Endothelial cell of hepatic sinusoid (primary cell): ENCODE measurements around the gene RASA4.
"Not testable (repeated sequence)": the region's sequence is repeated elsewhere in the genome, so short reads cannot be mapped to it uniquely, and the experiment has no call there.

ENCODE experiments used
- in situ Hi-C: cut with HindIII; loops from 2 replicates; pipeline ENCODE4 v1.10.0; 2017; ENCODE audit warnings: low sequenced_read_pairs

Gene RASA4

DNA sequence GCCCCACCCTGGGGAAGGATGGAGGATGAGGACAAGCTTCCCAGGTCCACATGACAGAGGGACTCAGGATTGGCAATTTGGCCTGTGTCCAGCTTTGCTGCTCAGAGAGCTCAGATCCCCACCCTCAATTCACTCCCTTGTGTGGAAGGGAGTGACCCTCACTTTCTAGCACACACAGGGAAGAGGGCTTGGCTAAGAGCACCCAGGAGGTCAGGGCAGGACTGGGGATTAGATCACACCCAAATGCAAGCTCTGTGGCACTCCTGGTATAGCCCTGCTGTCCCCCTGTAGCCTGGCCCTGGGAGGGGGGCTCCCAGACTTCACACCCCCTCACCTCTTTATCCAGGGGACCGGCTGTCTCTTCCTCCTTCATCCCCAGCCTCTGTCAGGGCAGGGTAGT lies 72.2 kb downstream of the RASA4 start:
- in situ Hi-C loops: not testable (repeated sequence)

DNA sequence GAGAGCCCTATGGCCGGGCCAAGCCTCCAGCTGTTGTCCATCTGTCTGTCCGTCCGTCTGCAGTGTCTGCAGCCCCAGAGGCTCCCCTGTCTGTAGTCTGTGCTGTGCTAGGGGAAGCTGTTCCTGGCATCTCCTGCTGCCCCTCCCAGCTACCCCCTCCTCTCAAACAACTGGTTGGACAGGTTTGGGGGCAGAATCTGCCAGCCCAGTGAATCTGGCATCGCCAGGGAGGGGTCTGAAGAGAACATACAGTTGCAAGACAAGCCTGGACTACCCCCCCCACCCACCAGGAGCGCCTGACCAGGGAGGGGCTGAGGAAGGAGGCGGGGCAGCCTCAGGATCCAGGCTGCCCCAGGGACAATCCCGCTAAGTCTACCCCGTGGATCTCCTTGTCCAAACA lies 73.0 kb downstream of the RASA4 start, which contains the start of gene UPK3BL2:
UPK3BL2 (minus strand) TSS at position 101 of the 400 bp plus-strand sequence; CDS start at position 41, 60 bp downstream.
- in situ Hi-C loops: not testable (repeated sequence)

DNA sequence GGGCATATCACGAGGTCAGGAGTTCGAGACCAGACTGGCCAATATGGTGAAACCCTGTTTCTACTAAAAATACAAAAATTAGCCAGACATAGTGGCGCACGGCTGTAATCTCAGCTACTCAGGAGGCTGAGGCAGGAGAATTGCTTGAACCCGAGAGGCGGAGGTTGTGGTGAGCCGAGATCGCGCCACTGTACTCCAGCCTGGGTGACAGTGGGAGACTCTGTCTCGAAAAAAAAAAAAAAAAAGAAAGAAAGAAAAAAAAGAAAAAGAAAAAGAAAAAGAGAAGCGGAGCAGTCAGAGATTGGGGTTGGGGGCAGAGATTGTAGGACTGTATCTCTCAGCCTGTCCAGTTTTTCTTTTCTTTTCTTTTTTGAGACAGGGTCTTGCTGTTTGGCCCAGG lies 73.8 kb downstream of the RASA4 start:
- in situ Hi-C loops: not testable (repeated sequence)

DNA sequence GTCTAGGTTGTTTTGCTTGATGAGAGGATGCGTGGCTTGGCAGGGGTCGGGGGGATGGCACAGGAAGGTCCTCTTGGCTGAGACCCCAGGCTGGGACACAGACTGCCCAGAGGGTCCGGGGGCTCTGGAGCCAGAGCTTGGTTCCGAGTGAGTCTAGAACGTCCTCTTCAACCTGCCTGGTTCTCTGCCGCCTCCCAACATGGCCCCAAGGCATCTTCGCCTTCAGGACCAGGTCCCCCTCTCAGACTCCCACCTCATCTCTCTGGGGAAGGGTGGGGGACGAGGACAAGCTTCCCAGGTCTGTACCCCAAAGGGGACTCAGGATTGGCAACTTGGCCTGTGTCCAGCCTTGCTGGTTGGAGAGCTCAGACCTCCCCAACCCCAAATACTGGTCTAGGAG lies 74.5 kb downstream of the RASA4 start:
- in situ Hi-C loops: not testable (repeated sequence)

DNA sequence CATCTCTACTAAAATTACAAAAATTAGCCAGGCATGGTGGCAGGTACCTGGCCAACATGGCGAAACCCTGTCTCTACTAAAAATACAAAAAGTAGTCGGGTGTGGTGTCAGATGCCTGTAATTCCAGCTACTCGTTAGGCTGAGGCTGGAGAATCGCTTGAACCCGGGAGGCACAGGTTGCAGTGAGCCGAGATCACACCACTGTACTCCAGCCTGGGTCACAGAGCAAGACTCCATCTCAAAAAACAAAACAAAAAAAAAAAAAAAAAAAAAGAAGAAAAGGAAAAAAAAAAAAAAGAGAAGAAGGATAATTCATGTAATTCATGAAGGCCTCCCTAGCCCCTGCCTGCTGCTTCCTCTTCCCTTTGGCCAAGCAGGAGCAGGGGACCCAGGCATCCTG lies 76.0 kb downstream of the RASA4 start:
- in situ Hi-C loops: not testable (repeated sequence)

DNA sequence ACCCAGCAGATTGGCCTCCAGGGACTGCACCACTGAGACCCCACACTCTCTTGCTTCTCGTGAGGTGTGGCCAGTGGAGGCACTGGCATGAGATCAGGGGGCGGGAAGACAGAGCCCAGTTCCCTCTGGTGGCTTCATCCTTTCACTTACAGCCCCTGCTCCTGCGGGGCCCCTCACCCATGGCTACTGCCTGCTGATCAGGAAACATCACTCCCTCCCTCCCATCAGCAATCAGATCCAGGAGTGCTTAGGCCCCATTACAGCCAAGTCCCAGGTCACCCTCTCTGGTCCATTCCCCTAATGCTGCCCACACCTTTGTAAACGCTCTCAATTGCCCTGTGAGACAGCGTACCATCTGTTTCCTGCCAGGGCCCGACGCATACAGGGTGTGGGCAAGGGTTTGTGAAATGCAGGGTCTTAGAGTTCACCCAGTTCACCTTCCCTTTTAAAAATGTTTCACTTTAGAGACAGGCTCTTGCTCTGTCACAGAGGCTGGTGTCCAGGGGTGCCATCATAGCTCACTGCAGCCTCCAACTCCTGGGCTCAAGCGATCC lies 81.4 kb downstream of the RASA4 start:
- in situ Hi-C loops: not testable (repeated sequence)

DNA sequence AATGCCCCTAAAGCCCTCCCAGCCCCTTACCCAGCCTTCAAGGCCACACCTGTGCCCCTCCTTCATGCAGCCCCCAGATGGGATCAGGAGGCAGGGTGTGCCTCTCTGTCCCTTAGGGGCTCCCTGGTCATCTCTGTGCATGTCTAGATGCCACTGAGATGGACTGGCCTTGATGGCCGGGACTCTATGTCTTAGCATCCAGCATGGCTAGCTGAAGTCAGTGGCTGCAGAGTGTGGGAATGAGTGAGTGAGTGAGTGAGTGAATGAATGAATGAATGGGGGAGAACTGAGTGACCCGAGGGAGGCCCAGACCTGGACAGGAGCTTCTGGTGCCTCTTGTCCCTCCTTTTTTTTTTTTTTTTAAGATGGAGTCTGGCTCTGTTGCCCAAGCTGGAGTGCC lies 84.4 kb downstream of the RASA4 start:
- in situ Hi-C loops: not testable (repeated sequence)

DNA sequence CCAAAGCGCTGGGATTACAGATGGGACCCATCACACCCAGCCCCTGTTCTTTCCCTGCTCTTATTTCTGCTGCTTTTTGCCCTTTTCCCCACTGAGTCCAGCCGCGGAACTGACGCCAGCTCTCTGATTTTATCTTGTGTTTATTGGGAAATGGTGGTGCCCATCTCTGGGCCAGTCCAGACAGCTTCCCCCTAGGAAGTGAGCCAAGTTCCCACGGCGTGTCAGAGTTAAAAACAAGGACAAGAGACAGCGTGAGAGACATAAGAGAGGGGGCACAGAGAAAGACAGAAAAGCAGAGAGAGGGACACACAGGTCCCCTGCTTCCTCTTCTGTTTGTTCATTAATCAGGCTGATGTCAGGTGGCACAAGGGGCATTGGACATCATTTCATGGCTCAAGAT lies 85.0 kb downstream of the RASA4 start:
- in situ Hi-C loops: not testable (repeated sequence)

DNA sequence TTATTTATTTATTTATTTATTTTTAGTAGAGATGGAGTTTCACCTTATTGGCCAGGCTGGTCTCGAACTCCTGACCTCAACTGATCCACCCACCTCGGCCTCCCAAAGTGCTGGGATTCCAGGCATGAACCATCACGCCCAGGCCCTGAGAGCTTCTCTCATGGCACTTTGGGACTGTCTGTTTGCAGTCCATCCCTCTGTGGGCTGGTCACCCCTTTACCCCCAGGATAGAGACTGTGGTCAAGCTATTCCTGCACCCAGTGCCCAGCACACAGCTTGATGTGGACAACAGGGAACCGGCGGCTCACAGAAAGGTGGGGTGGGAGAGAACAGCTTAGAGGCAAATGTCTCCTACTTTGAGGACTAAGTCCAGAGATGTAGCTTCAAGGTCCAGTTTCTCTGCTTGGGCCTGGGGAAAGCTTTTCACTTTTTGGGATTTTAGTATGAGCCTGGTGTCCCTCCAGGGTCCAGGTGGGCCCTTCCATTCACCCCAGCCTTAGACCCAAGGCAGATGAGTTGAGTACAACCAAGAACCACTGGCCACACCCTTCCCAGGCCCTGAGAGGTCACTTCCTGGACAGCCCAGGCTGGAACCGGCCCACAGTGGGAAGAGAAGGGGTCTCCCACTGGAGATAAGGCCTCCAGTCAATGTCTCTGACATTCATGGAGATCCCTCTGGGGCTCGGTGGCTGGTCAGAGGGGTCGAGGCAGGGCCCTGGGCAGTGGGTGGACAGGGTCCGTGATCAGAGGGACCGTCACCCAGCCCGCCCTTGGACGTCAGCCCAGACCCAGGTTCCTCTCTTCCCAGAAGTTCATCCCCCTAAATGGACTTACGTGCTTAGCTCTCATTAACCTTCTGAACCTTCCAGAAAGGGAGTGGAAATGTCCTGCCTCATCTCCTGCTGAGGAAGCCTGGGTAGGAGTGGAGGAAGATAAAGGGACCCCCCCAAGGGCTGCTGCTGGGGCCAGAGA lies 88.4 kb downstream of the RASA4 start:
- in situ Hi-C loops: not testable (repeated sequence)

DNA sequence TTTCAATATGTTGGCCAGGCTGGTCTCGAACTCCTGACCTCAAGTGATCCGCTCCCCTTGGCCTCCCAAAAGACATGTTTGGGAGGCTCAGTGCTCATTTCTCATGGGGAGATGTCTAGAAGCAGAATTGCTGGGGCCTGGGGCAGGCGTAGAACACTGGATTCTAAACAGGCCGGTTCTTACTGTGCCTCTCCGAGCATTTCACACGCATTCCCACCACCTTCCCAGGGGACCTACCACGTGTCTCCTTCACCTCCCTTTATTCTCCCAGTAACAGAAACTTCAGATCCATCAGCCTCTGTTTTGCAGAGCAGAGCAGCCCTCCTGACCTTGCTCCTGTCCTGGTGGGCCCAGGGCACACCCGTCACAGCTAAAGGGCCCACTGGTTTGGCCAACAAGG lies 89.4 kb downstream of the RASA4 start:
- in situ Hi-C loops: not testable (repeated sequence)

DNA sequence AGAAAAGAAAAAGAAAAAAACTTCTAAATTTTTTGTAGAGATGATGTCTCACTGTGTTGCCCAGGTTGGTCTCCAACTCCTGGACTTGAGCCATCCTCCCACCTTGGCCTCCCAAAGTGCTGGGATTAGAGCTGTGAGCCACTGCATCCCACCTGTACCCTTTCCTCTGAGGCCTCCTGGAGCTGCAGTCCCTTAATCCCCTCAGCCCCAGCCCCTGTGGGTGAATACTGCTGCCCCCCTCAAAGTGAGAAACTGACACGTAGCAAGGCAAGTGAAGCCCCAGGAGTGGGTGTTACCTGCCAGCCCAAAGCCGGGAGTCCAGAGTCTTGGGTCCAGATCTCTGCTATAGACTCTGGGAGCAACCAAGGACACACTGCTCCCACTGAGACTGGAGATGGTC lies 91.8 kb downstream of the RASA4 start:
- in situ Hi-C loops: not testable (repeated sequence)
